Activated naive CD8-positive, alpha-beta T cell treated with anti-CD3 and anti-CD28 coated beads, Interleukin-2, amount 10 ng/mL, durations not matched to agents 7 days and 5 days (primary cell): ENCODE results near the gene RHD. TPM values are rescaled to one million over a fixed set of nuclear protein-coding genes. Genes with fewer than 3 reads are reported as not detected.
"Not testable (repeated sequence)": the region's sequence is repeated elsewhere in the genome, so short reads cannot be mapped to it uniquely, and the experiment has no call there.

Experiments used
- ATAC-seq: fragments of 150-1000 bp; cut with Tn5 transposase; one replicate; pipeline ENCODE4 v1.10.0; 2021; ENCODE audit warnings: low read depth, moderate library complexity
- POLR2A ChIA-PET: fragments of 350-600 bp; sonication (Branson Sonifier 250); formaldehyde crosslinking; loops from one replicate; lab custom pipeline; 2021; ENCODE audit warnings: antibody characterized with exemption; lab: Charles Lee
- DNase-seq: peaks from one replicate; pipeline ENCODE4 v3.0.0; 2021
- H3K27ac Mint-ChIP-seq: one replicate; pipeline ENCODE4 v1.8.0; 2022; ENCODE audit warnings: mild to moderate bottlenecking, mixed read lengths
- H3K27me3 Mint-ChIP-seq: one replicate; pipeline ENCODE4 v1.8.0; 2022; ENCODE audit warnings: mild to moderate bottlenecking, moderate library complexity, mixed read lengths
- H3K36me3 Mint-ChIP-seq: one replicate; pipeline ENCODE4 v1.8.0; 2021; ENCODE audit warnings: mild to moderate bottlenecking, mixed read lengths
- H3K4me1 Mint-ChIP-seq: one replicate; pipeline ENCODE4 v1.8.0; 2021; ENCODE audit warnings: mixed read lengths
- H3K4me3 Mint-ChIP-seq: one replicate; pipeline ENCODE4 v1.8.0; 2022; ENCODE audit warnings: mild to moderate bottlenecking, moderate library complexity, mixed read lengths
- H3K9me3 Mint-ChIP-seq: one replicate; pipeline ENCODE4 v1.8.0; 2021; ENCODE audit warnings: mixed read lengths
- total RNA-seq, 2 experiments: library from RNA; stranded (reverse); gene quantifications; one replicate each; pipeline ENCODE4 v1.2.3, GENCODE V29; 2021

RHD gene
- total RNA-seq: not detected

GRCh38 chr1:25272238-25272637, at the start of gene RHD:
RHD (plus strand) TSS chr1:25272509; CDS start chr1:25272548, 39 bp downstream.
- DNase-seq, H3K4me1 Mint-ChIP-seq, ATAC-seq, H3K27ac Mint-ChIP-seq, H3K27me3 Mint-ChIP-seq, H3K4me3 Mint-ChIP-seq, H3K36me3 Mint-ChIP-seq, POLR2A ChIA-PET, H3K9me3 Mint-ChIP-seq: not testable (repeated sequence)

- H3K27ac Mint-ChIP-seq: no peak overlapping the region
- peaks cover 26% of the 10 kb centered on the region for H3K36me3 Mint-ChIP-seq
- H3K27me3 Mint-ChIP-seq: no peaks in the 10 kb centered on the region
- no peak overlapping the region for H3K4me3 Mint-ChIP-seq
- no peaks in the 10 kb centered on the region for H3K9me3 Mint-ChIP-seq
- POLR2A ChIA-PET: interaction anchor here (1.3 kb wide), 1 partner anchor 10 kb away, joined by 6 read pairs; the partner anchor contains the start of gene SYF2
- no peaks in the 10 kb centered on the region for H3K4me1 Mint-ChIP-seq
- no peak for DNase-seq
- no peak for ATAC-seq
Measured at GRCh38 chr1:25222606-25223005, 49.7 kb upstream of the RHD start.

- POLR2A ChIA-PET: no interaction called here
- Mint-ChIP-seq H3K27me3 (no peaks in the 10 kb centered on the region), H3K9me3 (no peaks in the 10 kb centered on the region), H3K27ac (no peak overlapping the region), H3K4me1 (peaks cover 3% of the 10 kb centered on the region), H3K36me3 (peaks cover 31% of the 10 kb centered on the region), H3K4me3 (no peak overlapping the region)
- no peak for DNase-seq
- no peak for ATAC-seq
Measured at GRCh38 chr1:25223471-25223870, 48.8 kb upstream of the RHD start.

- H3K36me3 Mint-ChIP-seq: peaks cover 16% of the 10 kb centered on the region
- peak; percentile 89 for DNase-seq
- no peaks in the 10 kb centered on the region for H3K9me3 Mint-ChIP-seq
- peak; percentile 86 for ATAC-seq
- no peak within 1 kb of the TSS for H3K4me3 Mint-ChIP-seq
- H3K27me3 Mint-ChIP-seq: no peaks in the 10 kb centered on the region
- H3K4me1 Mint-ChIP-seq: peaks cover 22% of the 10 kb centered on the region
- no peak within 1 kb of the TSS for H3K27ac Mint-ChIP-seq
- POLR2A ChIA-PET: interaction anchor here (0.6 to 3.1 kb wide), 22 partner anchors 8 to 746 kb away, joined by 3 to 82 read pairs (median 4); partner anchors contain the start of genes CLIC4, MTFR1L, RSRP1 and RUNX3
Measured at GRCh38 chr1:25232027-25232865, 40.1 kb upstream of the RHD start, which contains the start of gene SYF2. SYF2 (minus strand) TSS chr1:25232502; CDS start chr1:25232467, 35 bp downstream.

- ATAC-seq (peak; percentile 72), DNase-seq (peak; percentile 55)
- POLR2A ChIA-PET: interaction anchor here (0.6 to 3.1 kb wide), 17 partner anchors 10 to 747 kb away, joined by 3 to 82 read pairs (median 4); partner anchors contain the start of genes RSRP1 and RUNX3
- Mint-ChIP-seq H3K9me3 (no peaks in the 10 kb centered on the region), H3K36me3 (peaks cover 9% of the 10 kb centered on the region), H3K27me3 (no peaks in the 10 kb centered on the region), H3K27ac (no peak overlapping the region), H3K4me3 (no peak overlapping the region), H3K4me1 (peaks cover 22% of the 10 kb centered on the region)
Measured at GRCh38 chr1:25232866-25233784, 39.2 kb upstream of the RHD start.

- not testable (repeated sequence) for DNase-seq, ATAC-seq, H3K4me3 Mint-ChIP-seq, H3K27me3 Mint-ChIP-seq, H3K27ac Mint-ChIP-seq, H3K9me3 Mint-ChIP-seq
- H3K36me3 Mint-ChIP-seq: peaks cover 11% of the 10 kb centered on the region
- POLR2A ChIA-PET: interaction anchor here (1.7 kb wide), 1 partner anchor 12 kb away, joined by 8 read pairs; the partner anchor contains the start of gene RSRP1
- peaks cover 27% of the 10 kb centered on the region for H3K4me1 Mint-ChIP-seq
Measured at GRCh38 chr1:25235411-25235810, 36.9 kb upstream of the RHD start.

- H3K27me3 Mint-ChIP-seq, DNase-seq, ATAC-seq, H3K9me3 Mint-ChIP-seq, H3K4me3 Mint-ChIP-seq, H3K27ac Mint-ChIP-seq: not testable (repeated sequence)
- POLR2A ChIA-PET: interaction anchor here (1.7 kb wide), 1 partner anchor 11 kb away, joined by 8 read pairs; the partner anchor contains the start of gene RSRP1
- Mint-ChIP-seq H3K36me3 (peaks cover 11% of the 10 kb centered on the region), H3K4me1 (peaks cover 27% of the 10 kb centered on the region)
Measured at GRCh38 chr1:25236261-25236660, 36.0 kb upstream of the RHD start.

GRCh38 chr1:25238046-25238445, 34.3 kb upstream of the RHD start:
- POLR2A ChIA-PET: interaction anchor here (1.8 kb wide), 1 partner anchor 9 kb away, joined by 7 read pairs; the partner anchor contains the start of gene RSRP1

GRCh38 chr1:25239681-25240541, 32.4 kb upstream of the RHD start:
- Mint-ChIP-seq H3K27ac (peak overlapping the region; percentile 92), H3K36me3 (peaks cover 23% of the 10 kb centered on the region), H3K4me3 (peak overlapping the region; percentile 89), H3K4me1 (peaks cover 42% of the 10 kb centered on the region), H3K9me3 (no peaks in the 10 kb centered on the region), H3K27me3 (no peaks in the 10 kb centered on the region)
- POLR2A ChIA-PET: interaction anchor here (0.6 to 1.8 kb wide), 6 partner anchors 8 to 735 kb away, joined by 3 to 7 read pairs (median 6); partner anchors contain the start of gene SYF2
- DNase-seq (peak; percentile 89), ATAC-seq (peak; percentile 89)

More at GRCh38 chr1:25238046-25238445, 34.3 kb upstream of the RHD start:
- ATAC-seq (no peak), DNase-seq (no peak)
- Mint-ChIP-seq H3K9me3 (no peaks in the 10 kb centered on the region), H3K27me3 (no peaks in the 10 kb centered on the region), H3K27ac (no peak overlapping the region), H3K4me3 (no peak overlapping the region), H3K36me3 (peaks cover 17% of the 10 kb centered on the region), H3K4me1 (peaks cover 32% of the 10 kb centered on the region)

- Mint-ChIP-seq H3K4me3 (peak overlapping the region; percentile 55), H3K4me1 (peaks cover 53% of the 10 kb centered on the region), H3K36me3 (peaks cover 39% of the 10 kb centered on the region)
Measured at GRCh38 chr1:25243907-25244306, 28.4 kb upstream of the RHD start.

GRCh38 chr1:25245393-25245792, 26.9 kb upstream of the RHD start:
- no peak for ATAC-seq
- no peaks in the 10 kb centered on the region for H3K9me3 Mint-ChIP-seq

More at GRCh38 chr1:25243907-25244306, 28.4 kb upstream of the RHD start:
- Mint-ChIP-seq H3K9me3 (no peaks in the 10 kb centered on the region), H3K27ac (no peak overlapping the region), H3K27me3 (no peaks in the 10 kb centered on the region)
- POLR2A ChIA-PET: interaction anchor here (4.2 kb wide), 1 partner anchor 11 kb away, joined by 82 read pairs; the partner anchor contains the start of gene SYF2
- DNase-seq: no peak
- no peak for ATAC-seq

More at GRCh38 chr1:25245393-25245792, 26.9 kb upstream of the RHD start:
- Mint-ChIP-seq H3K27ac (peak overlapping the region; percentile 35), H3K36me3 (peaks cover 35% of the 10 kb centered on the region), H3K4me1 (peaks cover 43% of the 10 kb centered on the region), H3K27me3 (no peaks in the 10 kb centered on the region), H3K4me3 (peak overlapping the region; percentile 90)
- no peak for DNase-seq
- POLR2A ChIA-PET: interaction anchor here (0.5 to 4.2 kb wide), 4 partner anchors 9 to 1243 kb away, joined by 3 to 82 read pairs (median 7); partner anchors contain the start of genes MACO1 and SYF2
